LNCaP clone FGC (cell line): ENCODE results near the gene TM4SF18.

ENCODE experiments used
- DNase-seq: peaks from one replicate; pipeline ENCODE4 v3.0.0-alpha.2; 2011; ENCODE audit warnings: low read depth
- H3K4me3 ChIP-seq: 2 replicates; pipeline ENCODE4 v1.5.1; 2011; ENCODE audit warnings: mild to moderate bottlenecking, low read depth, low read length, control low read depth
- CTCF ChIP-seq: IDR thresholded peaks from 2 replicates; pipeline ENCODE4 v1.5.1; 2012; ENCODE audit warnings: mild to moderate bottlenecking; ENCODE audit not compliant: control insufficient read depth, insufficient read depth; ENCODE audit errors: extremely low read depth

The TM4SF18 gene

GRCh38 chr3:149273096-149273751 lies 60.2 kb downstream of the TM4SF18 start:
- DNase-seq = peak; percentile 79
- no peak overlapping the region for H3K4me3 ChIP-seq

GRCh38 chr3:149271669-149272068 lies 61.8 kb downstream of the TM4SF18 start:
- DNase-seq = no peak
- no peak for TF ChIP-seq CTCF
- no peak overlapping the region for H3K4me3 ChIP-seq

More at GRCh38 chr3:149273096-149273751, 60.2 kb downstream of the TM4SF18 start:
- peak; percentile 100 for TF ChIP-seq CTCF

GRCh38 chr3:149270180-149270579 lies 63.3 kb downstream of the TM4SF18 start:
- no peak for DNase-seq
- no peak overlapping the region for H3K4me3 ChIP-seq
- TF ChIP-seq CTCF = no peak

- no peak for DNase-seq
- H3K4me3 ChIP-seq = no peak overlapping the region
- no peak for TF ChIP-seq CTCF
Measured at GRCh38 chr3:149269687-149270086, 63.7 kb downstream of the TM4SF18 start.
